Measurements from ENCODE around the gene CNKSR3. TPM values are rescaled to one million over a fixed set of nuclear protein-coding genes. Genes with fewer than 3 reads are reported as not detected.

CNKSR3 gene
- total RNA-seq, 4 donors from 2014 or later = 4.5 to 7.8 (median 7.0) TPM

- Histone ChIP-seq H3K36me3 (no peaks in the 10 kb centered on the region), H3K4me3 (replicated peaks in 1 of 3) (no peak overlapping the region), H3K9me3 (no peaks in the 10 kb centered on the region), H3K4me1 (peaks cover 16 to 23% of the 10 kb centered on the region in 2 donors), H3K27me3 (no peaks in the 10 kb centered on the region), H3K27ac (no peak overlapping the region)
- no peak for DNase-seq
- no peak for TF ChIP-seq POLR2A (IDR thresholded peaks at IDR 0.05)
- TF ChIP-seq CTCF (IDR thresholded peaks at IDR 0.05) = no peak
- intact Hi-C loops (cut with DNase I) = no loop called here
- WGBS, 2 donors = 87 to 94% methylated on average over 5 of the region's 5 CpGs
These were observed 5.5 kb downstream of the CNKSR3 start for GRCh38 chr6:154504865-154505449.

DNA sequence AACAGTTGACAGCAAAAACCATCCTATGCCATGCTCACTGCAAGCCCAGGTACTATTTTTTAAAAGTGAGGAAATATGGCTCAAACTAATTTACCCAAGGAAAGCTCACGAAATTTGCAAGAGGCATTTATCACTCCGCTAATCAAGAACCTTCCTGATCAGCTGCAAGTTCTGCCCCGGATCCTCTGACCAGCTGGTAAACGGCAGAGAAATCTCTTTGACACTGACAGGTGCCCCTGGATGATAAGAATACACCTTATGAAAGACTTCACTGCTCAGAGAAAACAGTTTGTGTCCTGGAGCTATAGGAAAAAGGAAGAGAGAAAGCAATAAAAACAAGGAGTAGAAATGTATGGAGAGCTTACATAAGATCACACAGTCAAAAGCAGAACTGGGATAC, 6.4 kb downstream of the CNKSR3 start:
- TF ChIP-seq CTCF (IDR thresholded peaks at IDR 0.05) (no peak), POLR2A (IDR thresholded peaks at IDR 0.05) (no peak)
- Histone ChIP-seq H3K36me3 (no peaks in the 10 kb centered on the region), H3K4me1 (peaks cover 19 to 25% of the 10 kb centered on the region in 2 donors), H3K4me3 (replicated peaks in 1 of 3) (no peak overlapping the region), H3K27me3 (no peaks in the 10 kb centered on the region), H3K9me3 (no peaks in the 10 kb centered on the region), H3K27ac (no peak overlapping the region)
- 82 to 88% methylated on average over 4 of the region's 4 CpGs for WGBS, 2 donors
- intact Hi-C loops (cut with DNase I) = no loop called here
- no peak for DNase-seq

GRCh38 chr6:154503658-154504057, 6.8 kb downstream of the CNKSR3 start:
- Histone ChIP-seq H3K27ac (no peak overlapping the region), H3K4me3 (replicated peaks in 1 of 3) (no peak overlapping the region), H3K9me3 (no peaks in the 10 kb centered on the region), H3K4me1 (peaks cover 17 to 22% of the 10 kb centered on the region in 2 donors), H3K36me3 (no peaks in the 10 kb centered on the region), H3K27me3 (no peaks in the 10 kb centered on the region)
- intact Hi-C loops (cut with DNase I) = no loop called here
- TF ChIP-seq POLR2A (IDR thresholded peaks at IDR 0.05) = no peak
- no peak for TF ChIP-seq CTCF (IDR thresholded peaks at IDR 0.05)
- WGBS, 2 donors = 67 to 74% methylated on average over 5 of the region's 5 CpGs
- DNase-seq = no peak

DNA sequence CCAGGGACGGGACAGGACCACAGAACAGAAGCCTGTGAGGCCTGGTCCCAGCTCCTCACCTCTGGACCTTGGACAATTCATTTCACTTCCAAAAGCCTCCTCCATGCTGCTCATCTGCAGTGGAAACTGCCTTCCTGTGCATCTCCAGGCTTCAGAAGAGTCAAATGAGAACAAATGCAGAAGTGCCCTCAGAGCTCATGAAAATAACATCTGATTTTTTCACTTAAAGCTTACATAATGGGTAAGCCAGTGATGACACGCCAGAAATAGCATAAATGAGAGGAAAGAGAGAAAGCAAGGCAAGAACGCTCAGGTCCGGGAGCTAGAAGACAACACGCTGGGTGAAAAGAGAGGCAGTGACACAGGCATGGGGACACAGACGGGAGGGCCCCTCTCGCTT, 7.9 kb downstream of the CNKSR3 start:
- Histone ChIP-seq H3K27ac (no peak overlapping the region), H3K36me3 (no peaks in the 10 kb centered on the region), H3K9me3 (no peaks in the 10 kb centered on the region), H3K4me3 (replicated peaks in 1 of 3) (no peak overlapping the region), H3K27me3 (no peaks in the 10 kb centered on the region), H3K4me1 (peaks cover 10 to 14% of the 10 kb centered on the region in 2 donors)
- WGBS, 2 donors = 91 to 93% methylated on average over 7 of the region's 7 CpGs
- TF ChIP-seq POLR2A (IDR thresholded peaks at IDR 0.05) (no peak), CTCF (IDR thresholded peaks at IDR 0.05) (no peak)
- DNase-seq = no peak
- intact Hi-C loops (cut with DNase I) = no loop called here

DNA sequence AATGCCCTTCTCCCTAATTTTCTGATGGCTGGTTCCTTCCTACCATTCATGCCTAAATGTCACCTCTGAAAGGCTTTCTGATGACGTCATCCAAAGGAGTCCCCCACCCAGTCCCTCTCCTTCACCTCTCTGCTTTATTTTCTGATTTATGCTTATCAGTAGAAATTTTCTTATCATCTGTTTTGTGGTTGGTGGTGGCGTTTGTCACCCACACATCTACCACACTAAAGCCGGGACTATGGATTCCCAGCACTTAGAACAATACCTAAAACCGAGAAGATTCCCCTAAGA, 9.0 kb downstream of the CNKSR3 start:
- H3K4me3 ChIP-seq (replicated peaks in 1 of 3) = no peak overlapping the region
- no peaks in the 10 kb centered on the region for H3K9me3 ChIP-seq
- no peaks in the 10 kb centered on the region for H3K36me3 ChIP-seq
- H3K4me1 ChIP-seq = peaks cover 10 to 11% of the 10 kb centered on the region in 2 donors
- H3K27me3 ChIP-seq = no peaks in the 10 kb centered on the region
- H3K27ac ChIP-seq = no peak overlapping the region
- DNase-seq = no peak
- no peak for TF ChIP-seq POLR2A (IDR thresholded peaks at IDR 0.05)
- TF ChIP-seq CTCF (IDR thresholded peaks at IDR 0.05) = no peak
- 81 to 97% methylated on average over 4 of the region's 4 CpGs for WGBS, 2 donors
- intact Hi-C loops (cut with DNase I) = no loop called here

All from thyroid gland (tissue), 4 donors.